NCI-H524 treated with DMSO at 0.1 percent for 48 hours (cell line): ENCODE measurements around the gene TRPV6.

Experiments used
- DNase-seq: peaks from one replicate; lab custom pipeline; 2025; lab: John Stamatoyannopoulos, UW

The TRPV6 gene

GRCh38 chr7:142883571-142884285 lies 1.8 kb downstream of the TRPV6 start:
- no peak for DNase-seq

- no peak for DNase-seq
Observed at GRCh38 chr7:142883145-142883544, 2.4 kb downstream of the TRPV6 start.

- DNase-seq, result no peak
Observed at GRCh38 chr7:142882338-142882678, 3.2 kb downstream of the TRPV6 start.

- no peak for DNase-seq
Observed at GRCh38 chr7:142881586-142882337, 3.8 kb downstream of the TRPV6 start.

GRCh38 chr7:142880876-142881505 lies 4.6 kb downstream of the TRPV6 start:
- no peak for DNase-seq

- DNase-seq, result no peak
Observed at GRCh38 chr7:142879060-142879459, 6.5 kb downstream of the TRPV6 start.

- no peak for DNase-seq
Observed at GRCh38 chr7:142878315-142878714, 7.2 kb downstream of the TRPV6 start.

- no peak for DNase-seq
Observed at GRCh38 chr7:142876991-142877910, 8.3 kb downstream of the TRPV6 start.

GRCh38 chr7:142876236-142876960 lies 9.1 kb downstream of the TRPV6 start:
- no peak for DNase-seq

GRCh38 chr7:142875456-142875855 lies 10.1 kb downstream of the TRPV6 start:
- DNase-seq, result no peak

GRCh38 chr7:142874837-142875236 lies 10.7 kb downstream of the TRPV6 start:
- no peak for DNase-seq

- DNase-seq, result no peak
Observed at GRCh38 chr7:142874409-142874808, 11.1 kb downstream of the TRPV6 start.

GRCh38 chr7:142873871-142874270 lies 11.7 kb downstream of the TRPV6 start:
- DNase-seq, result no peak

- no peak for DNase-seq
Observed at GRCh38 chr7:142873281-142873784, 12.2 kb downstream of the TRPV6 start.

- DNase-seq, result no peak
Observed at GRCh38 chr7:142872106-142872675, 13.4 kb downstream of the TRPV6 start.

GRCh38 chr7:142871260-142872105 lies 14.1 kb downstream of the TRPV6 start:
- DNase-seq, result no peak

GRCh38 chr7:142870566-142871259 lies 14.8 kb downstream of the TRPV6 start:
- DNase-seq, result no peak

- DNase-seq, result no peak
Observed at GRCh38 chr7:142870147-142870559, 15.4 kb downstream of the TRPV6 start.

GRCh38 chr7:142869434-142869833 lies 16.1 kb downstream of the TRPV6 start:
- no peak for DNase-seq
